ENCODE results near the gene PFAS.

DNA sequence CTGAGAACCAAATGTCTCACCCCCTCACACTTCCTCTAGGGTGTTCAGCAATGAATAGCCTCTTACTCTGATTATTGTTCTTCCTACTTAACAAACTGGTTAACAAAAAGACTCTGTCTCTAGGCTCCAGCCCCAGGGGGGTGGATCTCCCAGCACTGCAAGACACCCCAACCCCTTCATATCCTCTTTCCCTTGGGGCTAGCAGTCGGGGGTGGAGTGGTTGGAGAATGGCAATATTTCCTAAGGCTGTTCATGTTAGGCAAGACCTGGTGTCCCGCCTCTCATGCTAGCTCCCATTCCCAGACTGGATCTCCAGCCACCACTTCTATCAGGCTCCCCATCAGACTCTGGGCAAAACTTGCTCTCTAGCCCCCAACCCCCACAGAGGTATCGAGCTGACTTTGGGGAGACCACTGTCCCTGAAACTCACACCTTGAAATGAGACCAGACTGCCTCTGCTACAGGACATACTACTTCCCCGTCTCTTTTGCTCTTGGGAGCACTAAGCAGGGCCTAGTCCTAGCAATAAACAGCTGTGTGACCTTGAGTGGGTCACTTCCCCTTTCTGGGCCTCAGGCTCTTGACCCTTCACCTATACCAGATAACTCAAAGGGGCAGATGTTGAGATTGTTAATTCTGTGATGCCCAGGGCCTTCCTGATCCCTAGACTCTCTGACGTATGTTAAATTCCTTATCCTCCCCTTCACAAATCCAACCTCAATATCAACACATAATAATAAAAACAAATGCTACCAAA lies 43.7 kb downstream of the PFAS start:
- TF ChIP-seq, protein P1, sequence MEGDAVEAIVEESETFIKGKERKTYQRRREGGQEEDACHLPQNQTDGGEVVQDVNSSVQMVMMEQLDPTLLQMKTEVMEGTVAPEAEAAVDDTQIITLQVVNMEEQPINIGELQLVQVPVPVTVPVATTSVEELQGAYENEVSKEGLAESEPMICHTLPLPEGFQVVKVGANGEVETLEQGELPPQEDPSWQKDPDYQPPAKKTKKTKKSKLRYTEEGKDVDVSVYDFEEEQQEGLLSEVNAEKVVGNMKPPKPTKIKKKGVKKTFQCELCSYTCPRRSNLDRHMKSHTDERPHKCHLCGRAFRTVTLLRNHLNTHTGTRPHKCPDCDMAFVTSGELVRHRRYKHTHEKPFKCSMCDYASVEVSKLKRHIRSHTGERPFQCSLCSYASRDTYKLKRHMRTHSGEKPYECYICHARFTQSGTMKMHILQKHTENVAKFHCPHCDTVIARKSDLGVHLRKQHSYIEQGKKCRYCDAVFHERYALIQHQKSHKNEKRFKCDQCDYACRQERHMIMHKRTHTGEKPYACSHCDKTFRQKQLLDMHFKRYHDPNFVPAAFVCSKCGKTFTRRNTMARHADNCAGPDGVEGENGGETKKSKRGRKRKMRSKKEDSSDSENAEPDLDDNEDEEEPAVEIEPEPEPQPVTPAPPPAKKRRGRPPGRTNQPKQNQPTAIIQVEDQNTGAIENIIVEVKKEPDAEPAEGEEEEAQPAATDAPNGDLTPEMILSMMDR (IDR thresholded peaks at IDR 0.05; ENCODE audit: insufficient read depth, low read length, poor library complexity, severe bottlenecking), result no peak
- TF ChIP-seq EZH2phosphoT487 (conservative IDR thresholded peaks at IDR 0.05; ENCODE audit: low read length), result no peak
